Gastrocnemius medialis (tissue), 4 donors: Measurements from ENCODE around the gene OGN.

Source experiments
- CTCF ChIP-seq, 5 experiments: fragments of 450-650 bp in 3 of 5; fragments of 200-600 bp in 2 of 5; sonication (generic) in 2 of 5; IDR thresholded peaks in 4 of 5; conservative IDR thresholded peaks in 1 of 5; 1 replicate in 4 of 5; 2 replicates in 1 of 5; pipeline ENCODE4 v1.5.1; 2016 to 2019; ENCODE audit warnings: antibody characterized with exemption in 5 of 5, mild to moderate bottlenecking in 3 of 5, moderate library complexity in 3 of 5
- POLR2A ChIP-seq, 2 donors: fragments of 450-650 bp; IDR thresholded peaks; one replicate each; pipeline ENCODE4 v1.6.1; 2017; ENCODE audit warnings: antibody characterized with exemption in 2 of 2, mild to moderate bottlenecking in 2 of 2, moderate library complexity in 2 of 2

GRCh38 chr9:92349771-92350739 lies 54.3 kb downstream of the OGN start:
- TF ChIP-seq CTCF (IDR thresholded peaks at IDR 0.05 in 4 of 5, conservative IDR thresholded peaks at IDR 0.05 in 1 of 5), result no peak
- TF ChIP-seq POLR2A (IDR thresholded peaks at IDR 0.05), result no peak
